ENCODE data around the gene EFCC1.

- TF ChIP-seq TAF1 (IDR thresholded peaks at IDR 0.05; ENCODE audit: low read depth) (no peak), YY1 (IDR thresholded peaks at IDR 0.05; ENCODE audit: low read depth) (no peak), CEBPB (IDR thresholded peaks at IDR 0.05) (no peak), EP300 (IDR thresholded peaks at IDR 0.05; ENCODE audit: borderline replicate concordance) (no peak), CREB1 (IDR thresholded peaks at IDR 0.05; ENCODE audit: low read depth) (no peak), EGR1 (IDR thresholded peaks at IDR 0.05) (no peak), NFIC (IDR thresholded peaks at IDR 0.05) (no peak), RAD21 (IDR thresholded peaks at IDR 0.05; ENCODE audit: low read depth) (no peak)
- TF ChIP-seq, protein P1, sequence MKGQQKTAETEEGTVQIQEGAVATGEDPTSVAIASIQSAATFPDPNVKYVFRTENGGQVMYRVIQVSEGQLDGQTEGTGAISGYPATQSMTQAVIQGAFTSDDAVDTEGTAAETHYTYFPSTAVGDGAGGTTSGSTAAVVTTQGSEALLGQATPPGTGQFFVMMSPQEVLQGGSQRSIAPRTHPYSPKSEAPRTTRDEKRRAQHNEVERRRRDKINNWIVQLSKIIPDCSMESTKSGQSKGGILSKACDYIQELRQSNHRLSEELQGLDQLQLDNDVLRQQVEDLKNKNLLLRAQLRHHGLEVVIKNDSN (IDR thresholded peaks at IDR 0.05) = no peak
- TF ChIP-seq, protein P2, sequence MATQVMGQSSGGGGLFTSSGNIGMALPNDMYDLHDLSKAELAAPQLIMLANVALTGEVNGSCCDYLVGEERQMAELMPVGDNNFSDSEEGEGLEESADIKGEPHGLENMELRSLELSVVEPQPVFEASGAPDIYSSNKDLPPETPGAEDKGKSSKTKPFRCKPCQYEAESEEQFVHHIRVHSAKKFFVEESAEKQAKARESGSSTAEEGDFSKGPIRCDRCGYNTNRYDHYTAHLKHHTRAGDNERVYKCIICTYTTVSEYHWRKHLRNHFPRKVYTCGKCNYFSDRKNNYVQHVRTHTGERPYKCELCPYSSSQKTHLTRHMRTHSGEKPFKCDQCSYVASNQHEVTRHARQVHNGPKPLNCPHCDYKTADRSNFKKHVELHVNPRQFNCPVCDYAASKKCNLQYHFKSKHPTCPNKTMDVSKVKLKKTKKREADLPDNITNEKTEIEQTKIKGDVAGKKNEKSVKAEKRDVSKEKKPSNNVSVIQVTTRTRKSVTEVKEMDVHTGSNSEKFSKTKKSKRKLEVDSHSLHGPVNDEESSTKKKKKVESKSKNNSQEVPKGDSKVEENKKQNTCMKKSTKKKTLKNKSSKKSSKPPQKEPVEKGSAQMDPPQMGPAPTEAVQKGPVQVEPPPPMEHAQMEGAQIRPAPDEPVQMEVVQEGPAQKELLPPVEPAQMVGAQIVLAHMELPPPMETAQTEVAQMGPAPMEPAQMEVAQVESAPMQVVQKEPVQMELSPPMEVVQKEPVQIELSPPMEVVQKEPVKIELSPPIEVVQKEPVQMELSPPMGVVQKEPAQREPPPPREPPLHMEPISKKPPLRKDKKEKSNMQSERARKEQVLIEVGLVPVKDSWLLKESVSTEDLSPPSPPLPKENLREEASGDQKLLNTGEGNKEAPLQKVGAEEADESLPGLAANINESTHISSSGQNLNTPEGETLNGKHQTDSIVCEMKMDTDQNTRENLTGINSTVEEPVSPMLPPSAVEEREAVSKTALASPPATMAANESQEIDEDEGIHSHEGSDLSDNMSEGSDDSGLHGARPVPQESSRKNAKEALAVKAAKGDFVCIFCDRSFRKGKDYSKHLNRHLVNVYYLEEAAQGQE (IDR thresholded peaks at IDR 0.05; ENCODE audit: low read depth) = no peak
- TF ChIP-seq, protein P3, sequence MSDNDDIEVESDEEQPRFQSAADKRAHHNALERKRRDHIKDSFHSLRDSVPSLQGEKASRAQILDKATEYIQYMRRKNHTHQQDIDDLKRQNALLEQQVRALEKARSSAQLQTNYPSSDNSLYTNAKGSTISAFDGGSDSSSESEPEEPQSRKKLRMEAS (IDR thresholded peaks at IDR 0.05) = no peak
Observed at GRCh38 chr3:129010310-129010956, 9.3 kb downstream of the EFCC1 start.
